ENCODE data around the gene CD40. TPM values are rescaled to one million over a fixed set of nuclear protein-coding genes. Genes with fewer than 3 reads are reported as not detected.

CD40 gene
- total and polyA plus RNA-seq, 2 of the 8 experiments (the other 6 are each of a cell fraction or from before 2014, with no cell fraction given) = 14.5 to 18.8 TPM

DNA sequence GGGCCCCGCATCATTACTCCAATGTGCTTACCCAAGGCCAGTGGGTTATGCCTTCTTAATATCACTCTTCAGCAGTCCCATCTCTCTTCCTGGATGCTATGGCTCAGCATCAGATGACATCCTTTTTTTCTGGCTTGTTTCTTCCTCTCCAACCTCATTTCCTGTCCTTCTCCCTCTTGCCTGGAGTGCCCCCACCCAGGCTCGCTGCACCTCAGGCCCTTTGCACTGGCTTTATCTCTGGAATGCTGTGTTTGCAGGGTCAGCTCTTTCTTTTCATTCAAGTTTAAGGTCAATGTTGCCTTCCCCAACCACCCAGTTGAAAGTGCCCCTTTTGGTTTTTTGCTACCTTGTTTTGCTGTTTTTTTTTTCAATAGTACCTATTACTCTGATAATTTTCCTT, 36.7 kb downstream of the CD40 start:
- POLR2A ChIA-PET (ENCODE audit: partially characterized antibody) = no interaction called here
- Histone ChIP-seq H4K20me1 (replicated peaks in 1 of 2; ENCODE audit: control insufficient read depth in 1 of 2, insufficient read depth in 2 of 2, low read length in 2 of 2) (no peaks in the 10 kb centered on the region), H3K18ac (ENCODE audit: extremely low read depth, low read length) (no peak overlapping the region), H3K23me2 (ENCODE audit: low read depth, low read length) (no peaks in the 10 kb centered on the region), H4K8ac (ENCODE audit: extremely low read depth, insufficient read depth, low read length) (no peak overlapping the region), H3K79me1 (ENCODE audit: low read depth, low read length) (no peaks in the 10 kb centered on the region), H3K36me3 (ENCODE audit: control insufficient read depth in 2 of 4, insufficient read depth in 4 of 4, low read length in 3 of 4) (no peaks in the 10 kb centered on the region), H3K4me3 (ENCODE audit: extremely low read depth in 1 of 4, insufficient read depth in 2 of 4, low read depth in 3 of 4, low read length in 4 of 4) (no peak overlapping the region), H2BK120ac (replicated peaks; ENCODE audit: low read depth, low read length) (no peak overlapping the region), H3K4me2 (ENCODE audit: insufficient read depth in 1 of 2, low read depth in 2 of 2, low read length in 2 of 2) (no peak overlapping the region), H2BK20ac (ENCODE audit: low read length) (no peak overlapping the region), H2AFZ (ENCODE audit: low read length) (no peak overlapping the region), H3K23ac (ENCODE audit: insufficient read length) (no peak overlapping the region), H3K14ac (ENCODE audit: insufficient read length) (no peak overlapping the region), H2AK5ac (ENCODE audit: low read depth, low read length) (no peak overlapping the region), H3K56ac (replicated peaks; ENCODE audit: insufficient read length, low read depth, low read length) (no peak overlapping the region), H3K79me2 (ENCODE audit: control insufficient read depth in 1 of 2, insufficient read depth in 2 of 2, low read length in 2 of 2) (no peaks in the 10 kb centered on the region), H2BK12ac (ENCODE audit: low read depth, low read length) (no peak overlapping the region), H3K4ac (replicated peaks; ENCODE audit: insufficient read length, low read depth, low read length) (no peak overlapping the region), H2BK15ac (ENCODE audit: low read length) (no peak overlapping the region), H4K91ac (replicated peaks; ENCODE audit: insufficient read length, low read length) (no peak overlapping the region), H3K27me3 (replicated peaks in 1 of 4; ENCODE audit: control insufficient read depth in 3 of 4, extremely low read depth in 1 of 4, insufficient read depth in 3 of 4, low read length in 3 of 4) (no peaks in the 10 kb centered on the region), H3K4me1 (replicated peaks in 1 of 4; ENCODE audit: control insufficient read depth in 3 of 4, insufficient read depth in 4 of 4, low read length in 3 of 4) (peaks cover 0 to 5% (median 0%) of the 10 kb centered on the region in 4 experiments; a peak in 2 of 7 replicates), H2BK5ac (ENCODE audit: low read depth, low read length) (no peak overlapping the region), H3K27ac (ENCODE audit: low read depth, low read length) (no peak overlapping the region), H3K9ac (replicated peaks in 1 of 4; ENCODE audit: extremely low read depth in 1 of 4, low read depth in 3 of 4, low read length in 3 of 4) (no peak overlapping the region), H3K9me3 (ENCODE audit: insufficient read depth in 2 of 2, low read depth in 1 of 2, low read length in 1 of 2) (no peaks in the 10 kb centered on the region), H4K5ac (ENCODE audit: insufficient read length, low read depth, low read length) (no peak overlapping the region)
- FAIRE-seq (no peak), DNase-seq (ENCODE audit: low read depth in 1 of 2, low spot score in 2 of 2) (no peak)
- 76% methylated on average over 2 of the region's 2 CpGs; no CpG with 5 or more reads in 1 of the 2 experiments for WGBS, 2 experiments (ENCODE audit: extremely low coverage in 1 of 2, insufficient coverage in 1 of 2, insufficient read length in 1 of 2, insufficient replicate concordance in 2 of 2, low coverage in 1 of 2, low lambda C conversion rate in 2 of 2, missing lambda C conversion rate in 1 of 2)
- CTCF ChIA-PET (ENCODE audit: partially characterized antibody) = interaction anchor here (0.6 to 21.6 kb wide), 2 partner anchors 22 to 132 kb away, joined by 3 to 233 read pairs; no protein-coding TSS in a partner anchor
- no peak for TF ChIP-seq SUZ12 (IDR thresholded peaks at IDR 0.05; ENCODE audit: low read length)
- no peak for TF ChIP-seq POLR2AphosphoS5 (IDR thresholded peaks at IDR 0.05; ENCODE audit: low read depth, low read length)
- TF ChIP-seq EP300 (IDR thresholded peaks at IDR 0.05; ENCODE audit: borderline replicate concordance in 1 of 2, low read depth in 2 of 2, low read length in 2 of 2) = no peak
- TF ChIP-seq, protein P1, sequence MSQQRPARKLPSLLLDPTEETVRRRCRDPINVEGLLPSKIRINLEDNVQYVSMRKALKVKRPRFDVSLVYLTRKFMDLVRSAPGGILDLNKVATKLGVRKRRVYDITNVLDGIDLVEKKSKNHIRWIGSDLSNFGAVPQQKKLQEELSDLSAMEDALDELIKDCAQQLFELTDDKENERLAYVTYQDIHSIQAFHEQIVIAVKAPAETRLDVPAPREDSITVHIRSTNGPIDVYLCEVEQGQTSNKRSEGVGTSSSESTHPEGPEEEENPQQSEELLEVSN (IDR thresholded peaks at IDR 0.05) = no peak
- no peak for TF ChIP-seq RFX5 (IDR thresholded peaks at IDR 0.05; ENCODE audit: borderline replicate concordance, low read depth, low read length)
- no peak for TF ChIP-seq TBP (IDR thresholded peaks at IDR 0.05; ENCODE audit: low read depth, low read length)
- TF ChIP-seq RAD21 (IDR thresholded peaks at IDR 0.05 in 1 of 2, conservative IDR thresholded peaks at IDR 0.05 in 1 of 2; ENCODE audit: low read depth in 2 of 2, low read length in 2 of 2) = no peak
- TF ChIP-seq FOSL1 (IDR thresholded peaks at IDR 0.05; ENCODE audit: insufficient read depth, low read depth, low read length) = no peak
- no peak for TF ChIP-seq KDM1A (IDR thresholded peaks at IDR 0.05; ENCODE audit: borderline replicate concordance, low read length)
- TF ChIP-seq MAFK (IDR thresholded peaks at IDR 0.05; ENCODE audit: low read depth, low read length) = no peak
- no peak for TF ChIP-seq JUN (IDR thresholded peaks at IDR 0.05; ENCODE audit: low read depth, low read length)
- TF ChIP-seq EGR1 (IDR thresholded peaks at IDR 0.05; ENCODE audit: borderline replicate concordance, low read depth, low read length) = no peak
- no peak for TF ChIP-seq TEAD4 (IDR thresholded peaks at IDR 0.05; ENCODE audit: low read depth, low read length)
- no peak for TF ChIP-seq CBX8 (IDR thresholded peaks at IDR 0.05; ENCODE audit: borderline replicate concordance, low read depth, low read length)

Data from H1 (cell line).